HG02642 (cell line): Measurements from ENCODE around the gene OR7C2.
"Not testable (repeated sequence)": the region's sequence is repeated elsewhere in the genome, so short reads cannot be mapped to it uniquely, and the experiment has no call there.

Experiments used
- ATAC-seq: cut with Tn5 transposase; IDR thresholded peaks from one replicate; pipeline ENCODE4 v1.9.1; 2021; ENCODE audit warnings: mild to moderate bottlenecking; ENCODE audit not compliant: unreplicated experiment, poor library complexity

OR7C2 gene

GRCh38 chr19:14941189-14941588, at the start of gene OR7C2:
OR7C2 (plus strand) TSS chr19:14941489; CDS start chr19:14941489, 0 bp downstream.
- ATAC-seq = no peak

GRCh38 chr19:14901675-14902260, 39.5 kb upstream of the OR7C2 start:
- no peak for ATAC-seq

GRCh38 chr19:14906711-14907110, 34.6 kb upstream of the OR7C2 start:
- ATAC-seq = no peak

GRCh38 chr19:14915116-14915515, 26.2 kb upstream of the OR7C2 start:
- ATAC-seq = no peak

GRCh38 chr19:14916848-14917247, 24.4 kb upstream of the OR7C2 start:
- ATAC-seq = no peak

- ATAC-seq = no peak
These were observed 7.8 kb upstream of the OR7C2 start for GRCh38 chr19:14933506-14933905.

- no peak for ATAC-seq
These were observed 1.0 kb upstream of the OR7C2 start for GRCh38 chr19:14940266-14940665.

GRCh38 chr19:14943601-14944000, 2.3 kb downstream of the OR7C2 start:
- no peak for ATAC-seq

GRCh38 chr19:14944456-14944855, 3.2 kb downstream of the OR7C2 start:
- no peak for ATAC-seq

- ATAC-seq = not testable (repeated sequence)
These were observed 8.1 kb downstream of the OR7C2 start for GRCh38 chr19:14949413-14949812.

- no peak for ATAC-seq
These were observed 8.6 kb downstream of the OR7C2 start for GRCh38 chr19:14949876-14950275.

GRCh38 chr19:14950421-14950820, 9.1 kb downstream of the OR7C2 start:
- no peak for ATAC-seq

GRCh38 chr19:14952767-14953166, 11.5 kb downstream of the OR7C2 start:
- no peak for ATAC-seq

- no peak for ATAC-seq
These were observed 12.9 kb downstream of the OR7C2 start for GRCh38 chr19:14954071-14954655.

GRCh38 chr19:14957464-14957863, 16.2 kb downstream of the OR7C2 start:
- ATAC-seq = no peak

- ATAC-seq = no peak
These were observed 18.0 kb downstream of the OR7C2 start for GRCh38 chr19:14959263-14959662.

- no peak for ATAC-seq
These were observed 20.8 kb downstream of the OR7C2 start for GRCh38 chr19:14961956-14962685.

- ATAC-seq = no peak
These were observed 27.0 kb downstream of the OR7C2 start for GRCh38 chr19:14968247-14968646.

GRCh38 chr19:14971474-14971873, 30.2 kb downstream of the OR7C2 start:
- ATAC-seq = no peak

GRCh38 chr19:14972676-14973075, 31.4 kb downstream of the OR7C2 start:
- ATAC-seq = no peak

GRCh38 chr19:14974488-14974887, 33.2 kb downstream of the OR7C2 start:
- no peak for ATAC-seq

- ATAC-seq = no peak
These were observed 35.8 kb downstream of the OR7C2 start for GRCh38 chr19:14977128-14977527.
